NCI-H510A (cell line): ENCODE measurements around the gene SLC28A1.
"Not testable (repeated sequence)": the region's sequence is repeated elsewhere in the genome, so short reads cannot be mapped to it uniquely, and the experiment has no call there.

Source experiments
- DNase-seq: peaks from one replicate; lab custom pipeline; 2025; lab: John Stamatoyannopoulos, UW

The SLC28A1 gene

DNA sequence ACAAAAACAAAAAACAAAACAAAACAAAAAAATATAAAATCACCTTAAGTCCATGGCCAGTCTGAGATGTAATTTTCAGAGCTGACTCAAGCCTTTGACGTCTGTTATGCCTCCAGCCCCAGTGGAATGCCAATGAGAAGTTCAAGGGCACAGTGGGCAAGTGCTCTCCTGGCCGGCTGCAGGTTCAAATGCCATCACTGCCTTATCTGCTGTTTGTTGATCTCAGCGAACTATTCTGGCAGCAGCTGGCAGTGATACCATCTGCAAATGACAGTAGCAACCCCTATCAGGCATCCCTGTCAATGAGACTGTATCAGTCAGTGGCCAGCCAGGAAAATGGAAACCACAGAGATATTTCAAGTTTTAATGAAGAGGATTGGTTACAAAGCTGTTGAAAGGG is 86.4 kb downstream of the SLC28A1 start:
- DNase-seq, result no peak

DNA sequence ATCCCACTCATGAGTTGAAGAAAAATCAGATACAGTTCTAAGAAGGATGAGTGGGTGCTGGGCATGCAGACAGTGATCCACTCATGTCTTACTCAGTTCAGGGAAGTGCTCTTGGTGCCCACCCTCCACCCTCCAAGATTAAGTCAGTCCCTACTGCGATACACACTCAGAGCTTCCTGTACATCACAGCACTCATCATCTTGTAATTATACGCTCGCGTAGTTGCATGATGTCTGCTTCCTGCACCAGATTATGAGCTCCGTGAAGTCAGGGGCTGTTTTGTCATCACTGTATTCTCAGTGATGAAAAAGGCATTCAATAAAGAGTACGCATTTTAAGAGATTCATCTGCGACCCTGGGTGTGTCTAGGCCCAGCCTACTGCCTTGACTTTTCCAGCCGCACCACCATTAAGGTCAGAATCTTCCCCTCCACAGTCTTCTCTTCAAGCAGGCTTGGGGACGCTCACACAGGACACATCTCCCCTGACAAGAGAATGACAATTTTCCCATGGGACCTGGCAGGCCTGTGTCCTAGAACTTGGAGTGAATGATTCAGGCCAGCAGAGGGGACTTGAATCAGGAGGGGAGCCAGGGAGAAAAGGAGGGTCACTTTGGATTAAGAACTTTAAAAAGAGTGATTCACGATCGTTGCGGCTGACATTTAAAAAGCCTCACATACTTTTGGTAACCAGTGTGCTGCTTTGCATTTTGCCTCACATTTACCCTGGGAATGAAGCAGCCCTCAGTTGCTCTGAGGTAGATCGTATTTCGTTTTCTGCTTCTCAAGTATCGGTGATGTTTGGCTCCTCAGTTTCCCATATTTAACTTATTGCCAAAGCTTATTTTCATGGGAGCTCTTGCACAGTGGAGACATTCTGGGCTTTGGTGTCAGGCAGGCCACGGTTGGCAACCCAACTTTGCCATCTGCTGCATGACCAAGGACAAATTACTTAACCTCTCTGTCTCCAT is 89.3 kb downstream of the SLC28A1 start:
- no peak for DNase-seq

DNA sequence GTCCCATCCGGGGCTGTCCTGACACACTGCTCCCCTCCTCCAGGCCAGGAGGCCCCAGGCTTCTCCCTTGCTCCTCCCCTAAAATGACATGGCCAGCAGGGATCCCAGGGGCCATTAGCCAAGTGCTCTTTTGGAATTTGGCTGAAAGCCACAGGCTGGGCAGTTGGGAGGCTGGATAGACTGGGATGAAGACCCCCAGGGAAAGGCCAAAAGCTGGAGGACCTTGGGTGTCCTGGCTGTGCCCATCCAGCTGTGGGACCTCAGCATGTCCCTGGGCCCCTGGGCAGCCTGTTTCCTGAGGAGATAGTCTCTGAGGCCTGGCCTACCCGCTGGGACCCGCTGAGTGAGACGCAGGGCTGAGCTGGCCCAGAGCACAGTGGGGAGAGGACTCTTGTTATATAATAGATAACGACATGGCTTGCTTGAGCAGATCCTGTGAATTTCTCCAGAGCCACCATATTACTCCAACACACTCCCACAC is 91.4 kb downstream of the SLC28A1 start:
- no peak for DNase-seq

DNA sequence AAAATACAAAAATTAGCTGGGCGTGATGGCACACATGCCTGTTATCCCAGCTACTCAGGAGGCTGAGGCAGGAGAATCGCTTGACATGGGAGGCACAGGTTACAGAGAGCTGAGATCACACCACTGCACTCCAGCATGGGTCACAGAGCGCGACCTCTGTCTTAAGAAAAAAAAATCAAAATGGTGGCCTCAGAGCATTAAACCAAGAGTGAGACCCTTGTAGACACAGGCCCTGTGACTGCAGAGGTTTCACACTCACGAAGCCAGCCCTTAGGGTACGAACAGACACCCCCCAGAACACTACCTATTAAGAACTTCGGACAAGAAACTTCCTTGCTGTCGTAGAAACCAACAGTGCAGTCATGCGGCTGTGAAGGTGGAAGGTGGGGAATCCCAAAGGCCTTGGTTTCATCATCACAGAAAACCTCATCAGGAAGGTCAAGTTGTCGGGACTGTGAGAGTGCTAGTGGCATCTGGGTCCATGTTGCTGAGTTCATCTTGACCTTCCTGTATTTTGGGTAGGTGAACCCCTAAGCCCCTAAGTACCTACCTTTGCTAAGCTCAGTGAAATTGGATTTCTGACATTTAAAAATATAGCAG is 92.4 kb downstream of the SLC28A1 start:
- DNase-seq, result no peak

DNA sequence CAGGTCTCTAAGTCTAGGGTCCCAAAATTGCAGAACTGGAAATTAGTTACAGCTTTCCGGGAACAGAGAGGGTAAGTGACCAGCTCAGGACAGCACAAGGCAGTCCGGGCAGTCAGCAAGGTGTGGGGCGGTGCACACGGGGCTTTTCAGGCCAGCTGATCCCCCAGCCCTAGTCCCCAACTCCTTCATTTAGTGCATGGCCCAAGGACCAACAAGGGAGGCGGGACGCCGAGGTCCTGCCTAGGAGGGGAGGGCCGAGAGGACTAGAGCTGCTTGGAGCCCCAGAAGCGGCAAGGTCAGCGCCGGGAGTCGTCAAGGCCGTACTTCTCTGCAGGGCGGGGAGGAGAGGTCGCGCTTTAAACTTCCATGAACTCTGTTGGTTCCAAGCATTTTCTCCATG is 95.2 kb downstream of the SLC28A1 start:
- DNase-seq, result no peak

DNA sequence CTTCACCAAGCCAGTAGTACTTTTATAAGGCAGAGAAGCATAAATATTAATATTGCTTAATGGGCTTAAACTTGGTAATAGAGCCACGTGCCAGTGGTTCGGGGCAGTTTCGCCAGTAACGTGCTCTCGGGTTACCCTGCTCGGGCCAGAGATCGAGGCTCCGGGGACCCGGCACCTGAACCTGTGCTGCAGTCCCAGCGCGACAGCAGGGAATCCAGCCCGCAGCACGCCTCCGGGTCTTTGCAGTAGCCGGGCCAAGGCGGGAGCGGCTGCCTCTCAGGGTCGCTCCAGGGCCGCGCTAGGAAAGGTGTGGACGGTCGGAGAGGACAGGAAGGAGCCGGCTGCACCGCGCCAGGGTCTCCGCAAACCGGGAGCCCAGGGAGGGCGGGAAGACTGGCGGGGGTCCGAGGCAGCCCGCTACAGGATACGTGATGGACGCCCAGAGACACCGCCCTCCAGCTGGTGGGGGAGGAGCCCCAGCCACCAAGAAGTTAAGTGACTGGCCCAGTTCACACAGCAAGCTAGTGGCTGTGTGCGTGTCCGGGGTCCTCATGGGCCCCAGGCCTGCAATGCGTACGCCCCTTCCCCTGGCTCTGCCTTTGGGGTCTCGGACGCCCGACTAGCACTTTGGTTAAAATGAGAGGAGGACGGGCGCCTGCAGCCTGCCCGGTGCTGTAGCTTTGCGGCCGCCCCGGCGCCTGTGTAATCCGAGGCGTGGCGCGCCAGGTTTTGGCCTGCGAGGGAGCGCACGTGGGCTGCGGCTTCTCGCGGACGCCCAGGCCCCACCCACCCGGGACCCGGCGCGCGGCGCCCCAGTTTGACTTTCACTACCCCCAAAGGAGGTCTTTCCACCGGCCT is 96.0 kb downstream of the SLC28A1 start:
- peak; percentile 58 for DNase-seq

DNA sequence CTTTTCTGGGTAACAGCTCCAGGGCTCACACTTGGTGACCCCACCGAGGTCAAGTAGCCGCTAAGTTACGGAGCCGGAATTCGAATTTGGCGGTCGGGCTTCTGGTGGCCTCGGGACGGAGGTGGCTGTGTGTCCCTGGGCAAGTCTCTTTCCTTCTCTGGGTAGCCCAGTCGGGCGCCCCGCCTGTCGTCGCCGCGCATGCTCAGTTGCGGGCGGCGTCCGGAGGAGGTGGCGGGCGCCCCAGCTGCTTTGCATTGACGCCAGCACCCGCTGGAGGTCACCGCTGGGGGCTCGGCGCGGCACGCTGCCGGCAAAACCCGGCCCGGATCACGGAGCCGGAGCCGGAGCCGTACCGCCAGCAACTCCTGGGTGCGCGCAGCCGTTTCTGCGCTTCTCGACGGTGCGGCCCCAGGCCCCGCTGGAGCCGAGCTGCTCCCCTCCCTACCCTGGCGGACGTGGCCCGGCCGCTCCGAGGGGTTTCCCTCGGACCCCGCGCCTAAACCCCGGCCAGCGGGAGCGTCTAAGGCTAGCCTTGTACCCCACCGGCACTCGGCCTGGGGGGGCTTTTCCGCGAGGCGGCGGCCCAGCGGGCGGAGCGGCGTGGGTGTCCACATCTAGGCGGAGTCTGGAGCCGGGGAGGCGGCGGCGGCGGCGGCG is 96.7 kb downstream of the SLC28A1 start:
- DNase-seq, result peak; percentile 66

DNA sequence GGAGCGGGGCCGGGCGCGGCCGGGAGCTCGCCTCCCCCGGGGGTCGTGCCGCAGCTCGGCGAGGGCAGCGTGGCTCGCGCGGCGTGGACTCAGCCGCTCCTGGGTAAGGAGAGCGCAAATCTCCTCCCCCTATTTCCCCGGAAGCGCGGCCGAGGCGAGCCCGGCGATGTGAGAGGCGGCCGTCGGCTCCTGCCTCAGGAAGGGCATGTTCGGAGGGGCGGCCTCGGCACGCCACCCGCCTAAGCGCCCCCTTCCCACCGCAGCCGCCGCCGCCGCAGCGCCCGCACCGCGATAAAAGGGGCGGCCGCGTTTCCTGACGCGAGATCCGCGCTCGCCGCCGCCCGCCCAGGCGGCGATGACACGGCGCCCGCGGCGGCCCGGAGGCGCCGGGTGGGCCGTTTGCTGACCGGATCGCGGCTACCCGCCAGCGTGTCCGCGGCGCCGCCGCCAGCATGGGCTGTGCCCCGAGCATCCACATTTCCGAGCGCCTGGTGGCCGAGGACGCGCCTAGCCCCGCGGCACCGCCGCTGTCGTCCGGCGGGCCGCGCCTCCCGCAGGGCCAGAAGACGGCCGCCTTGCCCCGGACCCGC is 97.3 kb downstream of the SLC28A1 start, which contains the start of gene PDE8A:
Gene PDE8A, plus strand, starts transcription at position 146 of the 590 bp plus-strand sequence. Its CDS starts 307 bp downstream, at position 453.
- no peak for DNase-seq

DNA sequence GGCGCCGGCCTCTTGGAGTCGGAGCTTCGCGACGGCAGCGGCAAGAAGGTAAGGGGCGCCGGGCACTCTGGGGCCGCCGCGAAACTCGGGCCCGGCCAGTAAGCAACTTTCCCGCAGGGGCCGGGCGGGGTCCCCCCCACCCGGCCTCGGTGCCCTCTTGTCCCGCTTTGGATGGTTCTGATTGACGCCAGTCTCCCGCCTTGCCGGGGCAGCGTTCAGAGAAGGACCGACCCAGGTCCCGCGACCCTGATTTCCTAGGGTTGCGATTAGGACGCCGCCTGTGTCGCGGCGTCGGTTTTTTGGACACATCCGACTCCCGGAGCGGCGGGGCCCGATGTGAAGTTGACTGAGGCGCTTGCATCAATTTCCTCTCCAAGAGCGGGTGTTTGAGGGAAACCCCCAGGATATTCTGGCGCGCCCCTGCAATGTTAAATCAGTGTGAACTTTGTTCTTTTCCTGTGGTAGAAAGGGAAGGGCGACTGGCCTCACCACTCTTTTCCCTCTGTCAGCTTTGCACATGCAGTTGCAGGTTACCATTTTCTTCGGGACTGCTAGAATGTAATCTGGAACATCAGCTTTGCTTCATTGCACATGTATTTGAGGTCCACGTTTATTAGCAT is 97.9 kb downstream of the SLC28A1 start:
- no peak for DNase-seq

DNA sequence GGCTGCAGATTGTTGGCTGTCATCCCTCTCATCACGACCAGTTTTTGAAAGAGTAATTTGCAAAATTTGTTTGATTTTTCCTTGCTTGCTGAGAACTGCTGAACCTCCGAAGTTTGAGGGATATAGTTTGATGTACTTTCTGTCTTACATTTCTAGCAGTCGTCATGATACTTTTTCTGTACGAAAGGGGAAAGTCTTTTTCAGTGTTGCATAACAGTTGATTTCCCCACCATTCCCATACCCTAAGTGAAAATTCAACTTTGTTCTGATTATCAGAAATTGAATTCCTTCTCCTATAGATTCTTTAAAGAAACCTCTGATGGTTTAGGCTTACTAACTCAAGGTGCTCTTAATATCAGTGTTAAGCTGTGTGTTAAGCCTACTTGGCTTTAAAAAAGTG is 98.8 kb downstream of the SLC28A1 start:
- no peak for DNase-seq

DNA sequence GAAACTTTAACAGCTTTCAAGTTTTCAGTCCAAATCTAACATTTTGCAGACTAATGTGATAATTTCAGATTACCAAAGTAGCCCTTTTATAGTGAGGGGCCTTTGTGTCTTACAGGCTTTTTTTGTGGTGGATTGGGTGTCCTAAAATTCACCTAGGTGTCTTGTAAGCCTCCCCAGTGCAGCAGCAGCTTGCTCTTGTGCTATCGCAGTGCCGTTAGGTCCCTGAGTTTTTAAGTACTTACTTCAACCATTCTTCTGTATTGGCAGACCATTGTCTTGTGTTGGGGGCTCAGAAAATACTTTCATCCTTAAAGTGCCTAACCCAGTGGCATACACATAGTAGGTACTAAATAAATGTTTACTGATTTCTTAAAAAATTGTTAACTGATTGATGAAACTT is 99.2 kb downstream of the SLC28A1 start:
- DNase-seq, result no peak

DNA sequence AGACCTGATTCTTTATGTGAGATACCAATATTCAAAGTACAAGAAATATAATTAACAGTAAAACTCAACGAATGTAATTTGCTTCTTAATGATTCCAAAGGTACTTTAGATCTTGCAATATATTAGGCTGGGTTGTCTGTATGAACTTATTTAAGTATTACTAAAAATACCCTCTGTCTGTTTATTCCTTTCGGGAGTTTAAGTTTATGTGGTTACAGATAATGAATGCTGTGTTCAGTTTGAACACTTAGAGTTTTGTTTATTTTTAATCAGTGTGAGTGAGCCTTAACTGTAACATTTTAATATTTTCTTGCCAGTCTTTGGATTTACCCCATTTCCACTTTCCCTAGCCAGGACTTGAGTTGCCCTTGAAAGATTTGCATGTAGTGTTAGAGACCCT is 100.7 kb downstream of the SLC28A1 start:
- DNase-seq, result no peak

DNA sequence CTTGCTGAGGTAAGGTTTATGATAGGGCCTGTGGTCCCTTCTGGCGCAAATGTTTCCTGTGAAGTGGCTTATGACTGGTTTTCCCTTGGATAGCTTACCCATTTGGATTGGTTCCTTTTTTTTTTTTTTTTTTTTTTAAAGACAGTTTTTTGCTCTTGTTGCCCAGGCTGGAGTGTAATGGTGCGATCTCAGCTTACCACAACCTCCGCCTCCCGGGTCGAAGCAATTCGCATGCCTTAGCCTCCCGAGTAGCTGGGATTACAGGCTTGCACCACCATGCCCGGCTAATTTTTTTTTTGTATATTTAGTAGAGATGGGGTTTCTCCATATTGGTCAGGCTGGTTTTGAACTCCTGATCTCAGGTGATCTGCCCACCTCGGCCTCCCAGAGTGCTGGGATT is 102.9 kb downstream of the SLC28A1 start:
- not testable (repeated sequence) for DNase-seq

DNA sequence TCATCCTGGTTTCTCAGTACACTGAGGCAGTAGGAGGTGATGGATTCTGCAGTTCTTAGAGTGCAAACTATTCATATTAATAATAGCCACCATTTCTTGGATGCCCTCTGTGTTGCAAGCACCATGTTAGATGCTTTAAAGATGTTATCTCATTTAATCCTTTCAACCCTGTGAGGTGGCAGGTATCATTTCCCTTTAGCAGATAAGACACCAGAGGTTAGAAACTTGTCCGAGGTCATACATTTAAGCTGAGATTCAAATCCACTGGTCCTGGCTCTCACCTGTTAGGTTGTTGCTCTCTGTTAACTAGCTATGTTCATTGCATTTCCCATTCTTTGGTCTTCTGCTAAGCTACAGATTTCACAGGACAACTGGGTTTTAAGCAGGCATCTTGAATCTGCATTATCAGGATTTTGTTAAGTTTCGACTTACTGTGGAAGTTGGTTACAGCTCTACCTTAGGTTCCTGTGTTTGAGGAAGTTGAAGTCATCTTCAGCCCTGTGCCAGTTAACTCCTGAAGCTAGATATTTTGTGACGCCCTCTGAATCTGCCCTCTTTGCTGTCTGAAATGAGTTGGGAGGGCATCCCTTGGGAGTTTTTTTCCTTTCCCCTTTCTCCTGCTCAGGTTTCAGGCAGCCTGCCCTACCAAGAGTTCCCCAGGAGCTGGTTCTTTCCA is 103.6 kb downstream of the SLC28A1 start:
- DNase-seq, result no peak

DNA sequence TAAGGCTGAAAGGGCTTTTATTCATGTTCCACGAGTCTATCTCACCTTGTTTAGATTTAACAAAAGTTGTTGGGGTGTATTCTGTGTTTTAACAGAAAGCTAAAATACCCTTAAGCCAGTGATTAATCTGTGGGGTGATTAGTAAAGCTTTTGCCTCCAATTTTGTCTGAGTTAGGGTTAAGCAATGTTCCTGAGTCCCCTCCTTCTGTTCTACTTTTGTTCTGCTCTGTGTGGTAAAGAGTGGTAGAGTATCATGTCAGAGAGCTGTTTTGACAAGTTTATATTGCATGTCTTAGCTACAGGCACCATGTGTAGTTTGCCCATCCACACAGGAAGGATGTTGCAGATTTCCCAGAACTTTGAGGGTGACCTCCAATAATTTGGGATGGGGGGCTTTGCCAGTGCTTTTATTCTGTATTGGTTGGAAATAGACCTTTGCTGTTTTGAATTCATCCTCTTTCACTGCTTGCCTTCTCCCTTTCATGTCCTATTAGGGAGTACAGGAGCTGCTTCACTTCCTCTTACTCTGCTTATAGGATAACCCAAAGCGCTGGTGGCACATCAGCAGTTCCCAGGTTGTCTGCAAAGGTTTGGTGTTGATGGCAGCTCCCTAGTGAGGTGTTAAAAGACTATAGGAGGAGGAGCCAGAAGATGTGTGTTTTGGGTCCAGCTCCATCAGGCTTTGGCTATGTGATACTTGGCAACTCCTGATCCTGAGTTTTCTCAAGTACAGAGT is 104.6 kb downstream of the SLC28A1 start:
- no peak for DNase-seq

DNA sequence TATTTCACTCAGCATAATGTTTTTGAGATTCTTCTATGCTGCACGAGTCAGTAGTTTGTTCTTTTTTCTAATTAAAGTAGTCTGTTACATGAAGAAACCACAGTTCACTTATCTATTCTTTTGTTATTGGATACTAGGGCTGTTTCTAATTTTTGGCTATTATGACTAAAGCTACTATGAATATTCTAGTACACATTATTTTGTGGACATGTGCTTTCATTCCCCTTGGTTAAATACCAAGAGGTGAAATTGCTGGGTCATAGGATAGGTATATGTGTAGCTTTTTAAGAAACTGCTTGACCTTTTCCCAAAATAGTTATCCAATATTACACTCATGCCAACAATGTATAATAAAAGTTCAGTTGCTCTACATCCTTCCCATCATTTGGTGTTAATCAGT is 106.0 kb downstream of the SLC28A1 start:
- no peak for DNase-seq

DNA sequence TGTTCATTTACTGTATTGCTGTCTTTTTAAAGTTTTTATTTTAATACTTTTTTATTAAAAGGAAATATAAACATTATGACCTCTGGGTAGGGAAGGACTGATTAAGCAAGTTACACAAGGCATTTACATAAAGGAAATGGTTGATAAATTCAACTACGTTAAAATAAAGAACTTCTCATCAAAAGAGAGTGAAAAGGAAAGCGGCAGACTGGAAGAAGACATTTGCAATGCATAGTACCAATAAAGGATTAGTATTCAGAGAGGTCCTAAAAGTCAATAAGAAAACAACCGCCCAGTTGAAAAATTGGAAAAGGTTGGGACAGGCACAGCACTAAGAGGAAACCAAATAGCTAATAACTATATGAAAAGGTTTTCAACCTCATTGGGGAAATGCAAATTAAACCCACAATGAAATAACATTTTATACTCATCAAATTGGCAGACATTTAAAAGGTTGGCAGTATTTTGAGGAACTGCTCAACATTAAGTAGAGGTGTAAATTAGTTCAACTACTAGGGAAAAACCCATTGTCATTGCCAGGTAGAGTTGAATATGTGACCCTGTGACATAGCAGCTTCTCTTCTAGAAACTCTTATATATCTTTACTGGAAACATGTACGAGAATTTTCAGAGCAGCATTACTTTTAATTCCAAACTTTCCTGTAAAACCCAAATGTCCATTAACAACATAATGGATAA is 106.7 kb downstream of the SLC28A1 start:
- no peak for DNase-seq

DNA sequence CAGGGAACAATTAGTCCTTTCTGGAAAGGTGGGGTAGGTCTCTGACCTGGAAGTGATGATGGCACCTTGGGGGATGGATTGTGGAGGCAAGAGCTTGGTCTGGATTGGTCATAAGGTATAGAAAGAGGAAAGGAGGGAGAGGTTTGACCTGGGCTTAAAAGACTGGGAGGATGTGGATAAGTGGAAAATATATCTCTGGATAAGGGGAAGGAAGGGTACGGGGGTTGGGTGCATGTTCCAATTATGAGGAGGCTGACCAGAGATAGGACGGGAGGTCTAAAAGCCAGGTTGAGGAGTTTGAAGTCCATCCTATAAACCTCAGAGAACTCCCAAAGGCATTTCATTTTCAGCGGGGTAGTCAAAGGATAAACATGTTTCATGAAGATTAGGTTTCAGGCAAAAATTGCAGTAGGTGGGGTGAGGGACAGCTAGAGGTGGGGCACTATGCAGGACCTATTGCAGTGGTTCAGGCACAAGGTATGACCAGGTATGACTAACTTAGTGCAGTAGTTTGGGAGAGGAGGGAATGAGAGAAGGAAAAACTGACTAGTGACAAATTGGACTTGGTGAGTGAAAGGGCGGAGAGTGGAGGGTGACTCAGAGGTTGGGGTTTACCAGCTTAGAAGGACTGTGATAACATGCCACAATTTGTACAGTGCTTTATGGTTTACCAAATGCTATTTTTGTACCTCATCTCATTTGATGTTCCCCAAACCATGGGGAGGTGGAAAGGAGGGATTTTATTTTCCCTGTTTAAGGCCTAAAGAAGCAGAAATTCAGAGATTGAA is 107.9 kb downstream of the SLC28A1 start:
- DNase-seq, result no peak
